NCI-H2029 treated with DMSO at 0.1 percent for 48 hours (cell line): ENCODE data around the gene IFITM1.
"Not testable (repeated sequence)": the region's sequence is repeated elsewhere in the genome, so short reads cannot be mapped to it uniquely, and the experiment has no call there.

ENCODE experiments used
- DNase-seq: peaks from one replicate; lab custom pipeline; 2025; lab: John Stamatoyannopoulos, UW

The IFITM1 gene

DNA sequence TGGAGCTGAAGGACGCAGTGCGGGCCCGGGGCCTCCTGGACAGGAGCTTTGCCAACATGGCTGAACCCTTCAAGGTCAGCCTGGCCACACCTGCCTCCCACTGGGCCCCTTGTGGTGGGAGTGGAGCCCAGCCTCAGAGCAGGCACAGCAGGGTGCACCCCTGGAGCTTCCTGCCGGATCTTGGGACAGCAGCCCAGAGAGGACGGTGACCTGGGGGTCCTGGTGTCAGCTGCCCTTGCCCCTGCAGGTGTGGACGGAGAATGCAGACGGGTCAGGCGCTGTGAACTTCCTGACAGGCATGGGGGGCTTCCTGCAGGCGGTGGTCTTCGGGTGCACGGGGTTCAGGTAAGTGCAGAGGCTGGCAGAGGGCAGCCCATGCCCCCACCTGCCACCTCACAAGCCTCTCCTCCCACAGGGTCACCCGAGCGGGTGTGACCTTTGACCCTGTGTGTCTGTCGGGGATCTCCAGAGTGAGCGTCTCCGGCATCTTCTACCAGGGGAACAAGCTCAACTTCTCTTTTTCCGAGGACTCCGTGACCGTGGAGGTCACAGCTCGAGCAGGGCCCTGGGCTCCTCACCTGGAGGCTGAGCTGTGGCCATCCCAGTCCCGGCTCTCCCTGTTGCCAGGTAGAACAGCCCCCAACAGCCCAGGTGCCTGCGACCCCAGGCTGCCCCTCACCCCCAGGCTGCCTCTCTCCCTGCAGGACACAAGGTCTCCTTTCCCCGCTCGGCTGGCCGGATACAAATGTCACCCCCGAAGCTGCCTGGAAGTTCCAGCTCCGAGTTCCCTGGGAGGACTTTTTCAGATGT is 19.8 kb upstream of the IFITM1 start:
- DNase-seq, result no peak

GRCh38 chr11:294780-295179 is 19.1 kb upstream of the IFITM1 start:
- DNase-seq, result no peak

- no peak for DNase-seq
Observed at GRCh38 chr11:295351-296170, 18.3 kb upstream of the IFITM1 start.

- DNase-seq, result no peak
Observed at GRCh38 chr11:296171-297050, 17.4 kb upstream of the IFITM1 start.

GRCh38 chr11:297051-297585 is 16.7 kb upstream of the IFITM1 start:
- DNase-seq, result no peak

DNA sequence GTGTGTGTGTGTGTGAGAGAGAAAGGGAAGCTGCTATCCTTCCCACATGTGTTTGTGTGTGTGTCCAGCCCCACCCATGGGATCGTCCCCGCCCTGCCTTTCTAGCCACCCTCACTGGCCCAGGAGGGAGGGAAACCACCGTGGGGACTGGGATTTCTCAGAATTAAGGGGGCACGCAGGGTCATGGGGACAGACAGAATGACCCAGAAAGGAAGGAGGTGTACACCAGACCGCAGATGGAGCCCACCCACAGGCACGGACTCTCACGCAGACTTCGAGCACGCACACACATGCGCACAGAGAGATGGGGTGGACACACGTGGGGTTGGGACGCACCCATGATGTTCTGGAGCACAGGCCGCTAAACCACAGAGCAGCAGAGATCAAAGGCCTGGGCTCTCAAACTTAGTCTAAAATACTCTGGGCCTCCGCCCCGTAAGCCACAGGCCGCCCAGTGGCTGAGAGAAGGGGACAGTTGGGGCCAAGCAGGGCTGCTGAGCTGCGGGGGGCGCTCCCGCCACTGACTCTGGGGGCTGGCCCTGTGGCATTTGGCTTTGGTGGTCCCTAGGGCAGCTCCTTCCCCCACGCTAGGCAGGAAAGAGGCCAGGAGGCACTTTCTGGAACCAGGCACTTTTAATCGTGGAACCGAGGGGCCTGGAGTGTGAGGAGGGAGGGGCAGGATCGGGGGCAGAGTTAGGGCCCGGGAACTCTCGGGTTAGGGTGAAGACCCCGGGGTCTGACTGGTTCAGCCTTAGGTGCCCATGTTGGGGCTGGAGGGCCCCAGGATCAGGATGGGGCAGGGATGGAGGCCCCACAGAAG is 16.0 kb upstream of the IFITM1 start:
- DNase-seq, result no peak

DNA sequence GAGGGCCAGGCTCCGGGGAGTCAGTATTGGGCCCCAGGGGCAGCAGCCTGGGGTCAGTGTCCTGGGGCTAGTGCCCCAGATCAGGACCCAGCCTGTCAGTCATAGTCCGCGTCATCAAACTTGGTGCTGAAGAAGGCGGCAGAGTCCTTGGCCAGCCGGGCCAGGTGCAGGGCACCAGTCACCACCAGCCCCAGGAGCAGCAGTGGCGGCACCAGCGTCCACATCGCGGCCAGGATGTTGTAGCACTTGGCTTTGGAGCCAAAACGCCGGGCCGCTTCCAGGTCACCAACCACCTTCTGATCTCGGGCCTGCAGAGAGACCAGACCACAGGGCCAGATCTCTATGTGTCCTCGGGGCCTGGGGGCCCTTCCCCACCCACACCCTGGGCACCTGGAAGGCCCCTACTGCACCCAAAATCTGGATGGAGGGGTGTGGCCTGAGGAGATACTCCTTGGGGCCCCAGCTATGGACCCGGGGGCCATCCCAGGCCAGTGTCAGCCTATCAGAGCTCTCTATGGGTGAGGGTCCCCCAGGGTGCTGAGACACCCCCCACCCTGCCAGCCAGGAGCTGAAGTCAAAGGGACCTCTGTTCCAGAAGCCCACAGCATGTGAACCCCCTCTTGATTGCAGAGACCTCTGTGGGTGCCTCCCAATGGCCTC is 15.3 kb upstream of the IFITM1 start:
- DNase-seq, result no peak

DNA sequence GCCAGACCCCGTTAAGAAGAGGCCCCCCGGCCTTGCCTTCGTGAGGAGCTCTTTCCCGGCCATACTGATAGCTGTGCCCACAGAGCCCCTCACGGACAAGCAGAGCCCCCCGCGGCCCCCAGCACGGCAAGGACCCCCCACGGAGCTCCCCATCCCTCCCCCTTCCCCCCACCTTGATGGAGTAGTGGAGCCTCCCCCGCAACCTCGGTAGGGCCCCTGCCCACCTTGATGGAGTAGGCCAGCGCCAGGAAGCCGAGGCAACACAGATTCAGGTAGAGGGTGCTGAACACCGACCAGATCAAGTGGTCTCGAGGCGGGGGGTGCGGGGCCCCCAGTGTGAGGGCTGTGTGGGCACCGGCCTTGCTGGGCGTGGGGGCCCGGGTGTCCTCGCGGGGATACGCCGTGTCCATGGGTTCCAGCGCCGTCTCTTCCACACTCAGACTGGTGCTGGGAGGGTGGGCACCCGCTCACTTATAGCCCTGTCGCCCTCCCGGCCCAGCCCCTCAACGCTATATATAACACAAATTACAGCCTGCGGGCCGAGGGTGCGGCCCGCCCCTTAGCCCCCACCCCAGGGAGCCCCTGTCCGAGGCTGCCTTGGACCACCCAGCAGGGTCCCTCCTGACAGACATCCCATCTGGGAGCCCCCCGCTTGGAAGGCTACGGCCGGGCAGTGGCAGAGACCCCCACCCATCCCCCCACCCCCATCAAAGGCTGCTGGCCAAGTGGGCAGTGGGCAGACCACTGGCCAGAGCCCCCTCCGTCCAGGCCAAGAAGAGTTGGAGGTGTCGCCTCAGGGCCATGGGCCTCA is 14.6 kb upstream of the IFITM1 start, which contains the start of gene IFITM5:
Gene IFITM5, minus strand, starts transcription at position 446 of the 811 bp plus-strand sequence. Its CDS starts 36 bp downstream, at position 410.
- no peak for DNase-seq

DNA sequence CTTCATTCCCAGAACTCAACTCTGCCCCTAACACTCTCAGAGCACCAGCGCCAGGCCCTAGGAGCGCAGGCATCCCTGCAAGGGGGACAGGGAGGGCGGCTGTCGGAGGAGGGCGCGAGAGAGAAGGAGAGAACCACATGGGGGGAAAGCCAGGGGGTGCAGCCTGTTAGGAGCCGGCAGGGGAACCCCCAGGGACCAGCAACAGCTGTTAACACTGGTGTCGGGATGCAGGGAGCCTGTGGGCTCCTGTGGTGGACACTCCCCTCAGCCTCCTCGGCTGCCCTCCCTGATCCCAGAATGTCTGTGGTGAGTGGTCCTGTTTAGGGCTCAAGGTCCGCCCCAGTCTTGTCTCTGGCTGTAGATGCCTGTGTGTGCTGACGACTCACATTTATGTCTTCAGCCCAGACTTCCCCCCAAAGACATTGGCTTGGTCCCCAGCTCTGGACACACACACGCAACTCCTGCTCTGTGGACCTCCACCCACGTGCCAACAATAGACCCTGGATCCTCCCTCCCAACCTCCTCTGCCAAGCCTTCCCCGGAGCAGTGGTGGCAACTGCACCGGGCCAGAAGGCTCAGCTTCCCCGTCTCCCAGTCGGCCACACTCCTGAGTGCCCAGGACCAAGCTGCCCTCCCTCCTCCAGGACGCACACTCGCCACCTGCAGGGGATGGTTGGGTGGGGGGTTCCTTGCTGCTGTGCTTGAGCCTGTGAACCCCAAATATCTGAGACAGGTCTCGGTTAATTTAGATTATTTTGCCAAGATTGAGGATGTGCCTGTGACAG is 13.7 kb upstream of the IFITM1 start:
- no peak for DNase-seq

DNA sequence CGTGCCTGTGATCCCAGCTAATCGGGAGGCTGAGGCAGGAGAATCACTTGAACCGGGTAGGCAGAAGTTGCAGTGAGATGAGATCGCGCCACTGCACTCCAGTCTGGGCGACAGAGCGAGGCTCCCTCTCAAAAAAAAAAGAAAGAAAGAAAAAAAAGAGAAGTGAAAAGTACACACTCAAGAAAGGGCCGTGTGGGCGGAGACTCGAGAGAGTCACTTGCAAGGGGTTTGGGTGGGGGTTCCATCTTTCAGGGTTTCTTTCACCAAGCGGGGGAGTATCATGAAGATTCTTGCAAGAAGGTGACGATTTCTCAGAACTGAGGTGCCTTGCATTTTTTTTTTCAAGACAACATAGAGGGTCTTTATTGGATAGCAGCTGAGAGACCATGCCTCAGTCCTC is 10.5 kb upstream of the IFITM1 start:
- no peak for DNase-seq

GRCh38 chr11:304061-304506 is 9.8 kb upstream of the IFITM1 start:
- no peak for DNase-seq

GRCh38 chr11:304915-305843 is 8.7 kb upstream of the IFITM1 start:
- no peak for DNase-seq

GRCh38 chr11:305844-306211 is 8.0 kb upstream of the IFITM1 start:
- no peak for DNase-seq

DNA sequence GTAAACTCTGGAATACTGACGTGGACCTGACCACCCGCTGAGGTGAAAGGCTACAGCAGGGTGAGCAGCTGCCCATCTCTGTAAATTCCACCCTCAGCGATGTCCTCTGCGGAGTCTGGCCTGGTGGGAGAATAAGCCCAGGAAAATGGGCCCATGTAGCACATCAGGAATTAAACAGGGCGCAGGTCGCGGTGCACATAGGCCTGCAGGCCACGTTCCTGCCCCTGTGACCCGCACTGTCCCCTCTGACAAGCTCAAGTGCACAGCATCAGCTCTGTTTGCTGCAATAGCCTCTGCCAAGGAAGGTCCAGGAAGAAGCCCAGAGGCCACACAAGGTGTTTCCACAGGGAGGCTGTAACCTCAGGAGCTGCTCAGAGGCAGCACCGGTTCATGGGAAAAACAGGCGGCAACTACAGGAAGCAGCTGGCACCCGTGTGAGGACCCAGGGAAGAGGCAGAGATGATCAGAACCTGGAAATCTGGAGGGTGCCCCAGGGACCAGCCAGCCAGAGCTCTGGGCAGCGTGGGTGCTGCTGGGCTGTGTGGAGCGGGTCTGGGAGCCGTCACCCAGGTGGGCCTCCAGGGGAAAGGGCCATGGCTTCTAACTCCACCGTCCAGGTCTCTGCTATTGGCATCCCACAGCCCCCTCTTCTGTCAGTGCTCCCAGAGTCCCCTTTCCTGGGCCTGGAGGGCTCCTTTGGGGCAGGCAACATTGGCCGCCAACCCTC is 7.0 kb upstream of the IFITM1 start:
- DNase-seq, result no peak

DNA sequence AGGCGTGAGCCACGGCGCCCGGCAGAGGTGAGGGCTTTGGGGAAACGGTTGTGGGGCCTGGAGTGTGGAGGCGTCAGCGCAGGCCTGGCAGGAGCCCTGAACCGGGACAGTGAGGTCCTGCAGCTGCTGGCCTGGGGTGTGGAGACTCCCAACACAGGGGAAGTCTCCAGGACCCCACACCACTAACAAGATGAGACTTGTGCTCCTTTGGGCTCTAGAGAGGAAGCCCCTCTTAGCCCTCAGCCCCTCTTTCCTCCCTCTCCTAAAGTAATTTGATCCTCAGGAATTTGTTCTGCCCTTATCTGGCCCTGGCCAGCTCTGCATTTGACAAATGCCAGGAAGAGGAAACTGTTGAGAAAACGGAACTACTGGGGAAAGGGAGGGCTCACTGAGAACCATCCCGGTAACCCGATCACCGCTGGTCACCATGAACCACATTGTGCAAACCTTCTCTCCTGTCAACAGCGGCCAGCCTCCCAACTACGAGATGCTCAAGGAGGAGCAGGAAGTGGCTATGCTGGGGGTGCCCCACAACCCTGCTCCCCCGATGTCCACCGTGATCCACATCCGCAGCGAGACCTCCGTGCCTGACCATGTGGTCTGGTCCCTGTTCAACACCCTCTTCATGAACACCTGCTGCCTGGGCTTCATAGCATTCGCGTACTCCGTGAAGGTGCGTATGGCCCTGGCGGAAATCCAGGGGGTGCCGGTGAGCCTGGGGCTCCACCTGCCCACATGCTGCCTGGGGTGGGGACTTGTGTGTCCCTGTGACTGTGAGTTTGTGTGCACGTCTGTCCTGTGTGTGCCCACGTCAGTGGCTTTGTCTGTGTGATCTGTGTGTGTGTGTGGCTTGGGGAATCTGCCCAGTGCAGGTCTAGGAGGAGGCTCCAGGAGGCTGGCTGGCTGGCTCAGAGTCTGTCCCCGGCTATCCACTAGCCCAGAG is 5.8 kb upstream of the IFITM1 start, which contains the start of gene IFITM2:
Gene IFITM2, plus strand, starts transcription at position 51 of the 943 bp plus-strand sequence. Its CDS starts 377 bp downstream, at position 428.
- not testable (repeated sequence) for DNase-seq
